Nephron (organoid): ENCODE results near the gene TSTD1.
"Not testable (repeated sequence)": the region's sequence is repeated elsewhere in the genome, so short reads cannot be mapped to it uniquely, and the experiment has no call there.

Source experiments
- H3K27ac Mint-ChIP-seq, 3 experiments: 2 replicates each; pipeline ENCODE4 v1.8.0; 2020; ENCODE audit warnings: mixed read lengths in 3 of 3, mild to moderate bottlenecking in 2 of 3, moderate library complexity in 1 of 3
- H3K27me3 Mint-ChIP-seq: 2 replicates; pipeline ENCODE4 v1.8.0; 2021; ENCODE audit warnings: low read depth, mild to moderate bottlenecking, moderate library complexity, mixed read lengths
- H3K36me3 Mint-ChIP-seq: 2 replicates; pipeline ENCODE4 v1.8.0; 2020; ENCODE audit warnings: low read depth, mixed read lengths
- H3K4me1 Mint-ChIP-seq: 2 replicates; pipeline ENCODE4 v1.8.0; 2020; ENCODE audit warnings: mixed read lengths
- H3K4me3 Mint-ChIP-seq, 3 experiments: 2 replicates each; pipeline ENCODE4 v1.8.0; 2020; ENCODE audit warnings: mild to moderate bottlenecking in 3 of 3, mixed read lengths in 3 of 3, moderate library complexity in 2 of 3
- H3K9me3 Mint-ChIP-seq: 2 replicates; pipeline ENCODE4 v1.8.0; 2020; ENCODE audit warnings: mixed read lengths
- TF ChIP-seq, protein P1 (sequence below), 3 experiments: fragments of 200-600 bp; sonication (generic); IDR thresholded peaks; one replicate each; pipeline ENCODE4 v1.5.0; 2021; ENCODE audit warnings: antibody characterized with exemption in 3 of 3; ENCODE audit not compliant: unreplicated experiment in 3 of 3

The TSTD1 gene

DNA sequence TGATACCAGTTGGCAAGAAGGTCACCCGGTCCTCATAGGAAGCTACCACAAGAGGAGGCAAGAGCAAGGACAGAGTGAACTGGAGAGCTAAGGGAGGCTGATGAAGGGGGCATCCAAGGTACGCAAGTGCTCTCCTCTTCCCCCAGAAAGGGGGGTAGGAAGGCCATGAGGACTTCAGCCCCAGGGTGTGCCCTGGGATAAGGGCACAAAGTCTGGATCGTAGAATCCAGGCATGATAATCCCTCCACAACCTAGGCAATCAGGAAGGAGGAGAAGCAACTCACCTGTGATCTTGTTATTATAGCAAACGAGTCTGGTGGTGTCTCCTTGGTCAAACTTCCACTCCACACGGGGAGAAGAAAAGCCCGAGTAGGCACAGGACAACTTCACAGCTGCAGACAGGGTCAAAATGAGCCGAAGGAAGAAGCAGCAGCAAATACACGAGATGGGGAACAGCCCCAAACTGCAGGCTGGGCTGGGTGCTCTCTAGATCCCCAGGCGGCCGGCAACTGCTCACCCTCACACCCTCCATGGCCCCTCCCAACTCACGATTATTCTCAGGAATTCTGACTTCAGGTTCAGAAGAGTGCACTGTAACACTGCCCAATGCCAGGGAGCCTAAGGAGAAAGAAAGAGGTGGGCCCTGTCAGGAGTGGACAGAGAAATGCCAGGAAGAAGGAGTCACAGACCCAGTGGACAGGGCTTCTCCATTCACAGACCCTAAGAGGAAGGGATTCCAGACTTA, 37.9 kb downstream of the TSTD1 start:
- Mint-ChIP-seq H3K27me3 (no peaks in the 10 kb centered on the region), H3K36me3 (peaks cover 4% of the 10 kb centered on the region), H3K4me3 (no peak overlapping the region), H3K4me1 (peaks cover 5% of the 10 kb centered on the region), H3K27ac (peak overlapping the region in 1 of 3 experiments; percentile 3), H3K9me3 (no peaks in the 10 kb centered on the region)
- TF ChIP-seq, protein P1, sequence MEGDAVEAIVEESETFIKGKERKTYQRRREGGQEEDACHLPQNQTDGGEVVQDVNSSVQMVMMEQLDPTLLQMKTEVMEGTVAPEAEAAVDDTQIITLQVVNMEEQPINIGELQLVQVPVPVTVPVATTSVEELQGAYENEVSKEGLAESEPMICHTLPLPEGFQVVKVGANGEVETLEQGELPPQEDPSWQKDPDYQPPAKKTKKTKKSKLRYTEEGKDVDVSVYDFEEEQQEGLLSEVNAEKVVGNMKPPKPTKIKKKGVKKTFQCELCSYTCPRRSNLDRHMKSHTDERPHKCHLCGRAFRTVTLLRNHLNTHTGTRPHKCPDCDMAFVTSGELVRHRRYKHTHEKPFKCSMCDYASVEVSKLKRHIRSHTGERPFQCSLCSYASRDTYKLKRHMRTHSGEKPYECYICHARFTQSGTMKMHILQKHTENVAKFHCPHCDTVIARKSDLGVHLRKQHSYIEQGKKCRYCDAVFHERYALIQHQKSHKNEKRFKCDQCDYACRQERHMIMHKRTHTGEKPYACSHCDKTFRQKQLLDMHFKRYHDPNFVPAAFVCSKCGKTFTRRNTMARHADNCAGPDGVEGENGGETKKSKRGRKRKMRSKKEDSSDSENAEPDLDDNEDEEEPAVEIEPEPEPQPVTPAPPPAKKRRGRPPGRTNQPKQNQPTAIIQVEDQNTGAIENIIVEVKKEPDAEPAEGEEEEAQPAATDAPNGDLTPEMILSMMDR (IDR thresholded peaks at IDR 0.05; ENCODE audit: unreplicated experiment in 3 of 3), result no peak

DNA sequence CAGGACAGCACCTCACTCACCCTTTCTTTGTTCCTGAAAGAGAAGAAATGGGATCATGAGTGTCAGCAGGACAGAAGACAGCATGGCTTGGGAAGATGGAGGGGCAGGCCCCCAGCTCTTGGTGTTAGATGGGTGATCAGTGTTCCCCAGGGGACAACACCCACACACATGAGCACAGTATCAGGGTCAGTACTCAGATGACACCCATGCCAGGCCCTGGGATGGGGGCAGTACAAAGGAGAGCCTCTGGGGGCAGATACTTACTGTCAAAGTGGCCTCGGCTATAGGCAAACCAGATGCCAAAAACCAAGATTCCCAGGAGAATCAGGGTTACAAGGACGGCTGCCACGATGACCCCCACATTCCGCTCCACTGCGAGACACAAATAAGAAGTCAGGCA, 39.4 kb downstream of the TSTD1 start:
- Mint-ChIP-seq H3K36me3 (peaks cover 4% of the 10 kb centered on the region), H3K4me3 (no peak overlapping the region), H3K27me3 (no peaks in the 10 kb centered on the region), H3K27ac (no peak overlapping the region), H3K4me1 (peaks cover 5% of the 10 kb centered on the region), H3K9me3 (no peaks in the 10 kb centered on the region)
- TF ChIP-seq, protein P1 (IDR thresholded peaks at IDR 0.05; ENCODE audit: unreplicated experiment in 3 of 3), result no peak

DNA sequence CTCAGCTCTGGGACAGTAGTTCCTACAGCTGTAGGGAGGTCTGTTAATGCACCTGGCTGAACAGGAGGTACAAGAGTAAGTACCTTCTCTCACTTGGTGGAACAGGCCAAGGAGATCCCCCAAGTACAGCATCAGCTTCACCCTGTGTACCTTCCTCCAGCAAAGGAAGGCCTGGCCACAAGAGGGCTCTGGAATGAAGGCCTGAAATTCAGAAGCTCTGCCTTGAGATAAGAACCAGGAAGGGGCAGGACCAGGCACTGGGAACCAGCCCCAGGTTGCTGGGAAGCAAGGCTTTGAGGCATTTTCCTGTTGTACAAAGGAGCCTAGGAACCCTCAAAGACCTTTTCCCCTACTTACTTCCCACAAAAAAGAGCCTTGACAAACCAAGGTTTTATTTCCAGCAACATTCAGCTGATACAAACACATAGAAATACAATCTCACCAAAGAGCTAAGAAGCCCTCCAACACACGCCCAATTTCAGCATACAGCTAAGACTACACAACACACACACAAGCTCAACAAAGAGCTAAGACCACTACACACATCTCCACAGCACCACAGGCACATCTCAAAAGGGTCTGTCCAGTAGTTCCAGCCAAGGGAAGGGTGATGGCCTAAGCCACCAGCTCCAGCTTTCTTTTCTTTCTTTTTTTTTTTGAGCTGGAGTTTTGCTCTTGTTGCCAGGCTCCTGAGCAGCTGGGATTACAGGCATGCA, 41.3 kb downstream of the TSTD1 start:
- H3K4me3 Mint-ChIP-seq, result no peak overlapping the region
- H3K27me3 Mint-ChIP-seq, result no peaks in the 10 kb centered on the region
- no peaks in the 10 kb centered on the region for H3K9me3 Mint-ChIP-seq
- peaks cover 4% of the 10 kb centered on the region for H3K36me3 Mint-ChIP-seq
- TF ChIP-seq, protein P1 (IDR thresholded peaks at IDR 0.05; ENCODE audit: unreplicated experiment in 3 of 3), result peak; percentile 42 to 52 (median 44)
- peak overlapping the region; percentile 14 to 46 (median 18) for H3K27ac Mint-ChIP-seq
- peaks cover 5% of the 10 kb centered on the region for H3K4me1 Mint-ChIP-seq

DNA sequence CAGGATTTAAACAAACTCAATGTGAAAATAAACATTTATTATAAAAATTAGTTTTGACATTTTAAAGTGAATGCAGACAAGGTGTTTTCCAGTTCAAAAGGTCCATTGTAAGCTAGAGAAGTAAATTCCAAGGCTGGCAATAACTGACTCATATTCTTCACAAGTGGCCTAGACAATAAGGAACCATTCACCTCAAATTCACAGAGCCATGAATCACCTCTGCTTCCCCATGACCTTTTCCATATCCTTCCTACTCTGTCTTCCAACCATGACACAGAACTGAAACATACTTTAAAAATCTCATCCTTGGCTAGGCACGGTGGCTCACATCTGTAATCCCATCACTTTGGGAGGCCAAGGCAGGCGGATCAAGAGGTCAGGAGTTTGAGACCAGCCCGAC, 42.6 kb downstream of the TSTD1 start:
- Mint-ChIP-seq H3K4me1 (no peaks in the 10 kb centered on the region), H3K36me3 (peaks cover 4% of the 10 kb centered on the region), H3K9me3 (no peaks in the 10 kb centered on the region), H3K4me3 (no peak overlapping the region), H3K27me3 (no peaks in the 10 kb centered on the region), H3K27ac (peak overlapping the region in 1 of 3 experiments; percentile 57)
- TF ChIP-seq, protein P1 (IDR thresholded peaks at IDR 0.05; ENCODE audit: unreplicated experiment in 3 of 3), result no peak

DNA sequence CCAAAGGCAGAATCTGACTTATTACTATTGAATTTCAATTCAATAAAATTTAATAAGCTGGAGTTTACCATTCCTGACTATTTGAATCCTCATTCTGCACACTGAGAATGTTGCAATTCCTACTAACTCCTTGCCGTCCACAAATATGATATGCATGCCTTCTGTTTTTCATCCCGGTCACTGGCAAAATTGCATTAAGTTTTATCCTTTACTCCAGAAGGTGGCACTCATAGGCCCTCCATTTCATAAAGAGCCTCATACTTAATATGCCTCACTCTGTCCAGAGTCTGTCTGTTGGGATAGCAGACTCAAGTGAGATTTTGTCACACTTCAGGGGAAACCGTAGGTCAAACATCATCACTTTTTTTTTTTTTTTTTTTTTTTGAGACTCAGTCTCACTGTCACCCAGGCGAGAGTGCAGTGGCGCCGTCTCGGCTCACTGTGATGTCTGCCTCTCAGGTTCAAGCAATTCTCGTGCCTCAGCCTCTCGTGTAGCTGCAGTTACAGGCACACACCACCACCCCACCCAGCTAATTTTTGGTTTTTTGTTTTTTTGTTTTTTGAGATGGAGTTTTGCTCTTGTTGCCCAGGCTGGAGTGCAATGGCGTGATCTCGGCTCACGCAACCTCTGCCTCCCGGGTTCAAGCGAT, 45.1 kb downstream of the TSTD1 start:
- H3K27ac Mint-ChIP-seq, result no peak overlapping the region
- H3K9me3 Mint-ChIP-seq, result no peaks in the 10 kb centered on the region
- TF ChIP-seq, protein P1 (IDR thresholded peaks at IDR 0.05; ENCODE audit: unreplicated experiment in 3 of 3), result peak; percentile 29 to 34 (median 30)
- H3K27me3 Mint-ChIP-seq, result peaks cover 4% of the 10 kb centered on the region
- H3K4me3 Mint-ChIP-seq, result no peak overlapping the region
- no peaks in the 10 kb centered on the region for H3K36me3 Mint-ChIP-seq
- H3K4me1 Mint-ChIP-seq, result no peaks in the 10 kb centered on the region

DNA sequence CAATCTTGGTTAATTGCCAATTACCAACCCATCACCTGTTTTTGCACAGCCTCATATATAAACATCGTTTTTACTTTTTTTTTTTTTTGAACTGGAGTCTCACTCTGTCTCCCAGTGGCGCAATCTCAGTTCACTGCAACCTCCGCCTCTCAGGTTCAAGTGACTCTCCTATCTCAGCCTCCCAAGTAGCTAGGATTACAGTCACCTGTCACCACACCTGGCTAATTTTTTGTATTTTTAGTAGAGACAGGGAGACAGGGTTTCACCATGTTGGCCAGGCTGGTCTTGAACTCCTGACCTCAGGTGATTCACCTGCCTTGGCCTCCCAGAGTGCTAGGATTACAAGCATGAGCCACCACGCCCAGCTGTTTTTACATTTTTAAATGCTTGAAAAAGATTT, 46.7 kb downstream of the TSTD1 start:
- not testable (repeated sequence) for H3K4me3 Mint-ChIP-seq, H3K4me1 Mint-ChIP-seq, H3K27me3 Mint-ChIP-seq, H3K9me3 Mint-ChIP-seq, H3K27ac Mint-ChIP-seq, H3K36me3 Mint-ChIP-seq
